ENCODE measurements around the gene SIGLEC6. TPM values are rescaled to one million over a fixed set of nuclear protein-coding genes. Genes with fewer than 3 reads are reported as not detected.

Gene SIGLEC6
- total RNA-seq, 4 donors from 2014 or later = 0.29 to 7.2 (median 0.77) TPM

GRCh38 chr19:51470966-51471365 lies 60.5 kb downstream of the SIGLEC6 start:
- H3K27me3 ChIP-seq = no peaks in the 10 kb centered on the region
- no peak overlapping the region for H3K27ac ChIP-seq
- TF ChIP-seq CTCF (IDR thresholded peaks at IDR 0.05) (no peak), POLR2A (IDR thresholded peaks at IDR 0.05) (no peak)
- intact Hi-C loops (cut with DNase I; ENCODE audit: low total_unique reads) = loop anchor here (10.0 kb wide), 1 partner anchor 184 kb away; no protein-coding TSS in a partner anchor
- no peaks in the 10 kb centered on the region for H3K4me1 ChIP-seq
- H3K9me3 ChIP-seq = no peaks in the 10 kb centered on the region
- no peak overlapping the region for H3K4me3 ChIP-seq
- DNase-seq = no peak
- no peaks in the 10 kb centered on the region for H3K36me3 ChIP-seq

GRCh38 chr19:51469629-51470028 lies 61.8 kb downstream of the SIGLEC6 start:
- H3K36me3 ChIP-seq = no peaks in the 10 kb centered on the region
- H3K4me1 ChIP-seq = no peaks in the 10 kb centered on the region
- intact Hi-C loops (cut with DNase I; ENCODE audit: low total_unique reads) = loop anchor here (10.0 kb wide), 1 partner anchor 185 kb away; no protein-coding TSS in a partner anchor
- H3K27ac ChIP-seq = no peak overlapping the region
- H3K9me3 ChIP-seq = no peaks in the 10 kb centered on the region
- no peak for TF ChIP-seq CTCF (IDR thresholded peaks at IDR 0.05)
- TF ChIP-seq POLR2A (IDR thresholded peaks at IDR 0.05) = no peak
- DNase-seq = no peak
- H3K27me3 ChIP-seq = no peaks in the 10 kb centered on the region
- no peak overlapping the region for H3K4me3 ChIP-seq

- Histone ChIP-seq H3K9me3 (no peaks in the 10 kb centered on the region), H3K36me3 (no peaks in the 10 kb centered on the region), H3K27ac (no peak overlapping the region), H3K4me1 (no peaks in the 10 kb centered on the region), H3K4me3 (no peak overlapping the region), H3K27me3 (no peaks in the 10 kb centered on the region)
- no peak for DNase-seq
- no peak for TF ChIP-seq CTCF (IDR thresholded peaks at IDR 0.05)
- no peak for TF ChIP-seq POLR2A (IDR thresholded peaks at IDR 0.05)
- intact Hi-C loops (cut with DNase I; ENCODE audit: low total_unique reads) = no loop called here
Measured at GRCh38 chr19:51469162-51469561, 62.3 kb downstream of the SIGLEC6 start.

GRCh38 chr19:51468545-51468920 lies 62.9 kb downstream of the SIGLEC6 start:
- Histone ChIP-seq H3K4me3 (no peak overlapping the region), H3K9me3 (no peaks in the 10 kb centered on the region), H3K27ac (no peak overlapping the region), H3K36me3 (no peaks in the 10 kb centered on the region), H3K4me1 (no peaks in the 10 kb centered on the region), H3K27me3 (no peaks in the 10 kb centered on the region)
- no peak for TF ChIP-seq POLR2A (IDR thresholded peaks at IDR 0.05)
- no peak for TF ChIP-seq CTCF (IDR thresholded peaks at IDR 0.05)
- DNase-seq = no peak
- intact Hi-C loops (cut with DNase I; ENCODE audit: low total_unique reads) = no loop called here

- Histone ChIP-seq H3K4me1 (no peaks in the 10 kb centered on the region), H3K27me3 (no peaks in the 10 kb centered on the region), H3K9me3 (no peaks in the 10 kb centered on the region), H3K36me3 (no peaks in the 10 kb centered on the region), H3K27ac (no peak overlapping the region), H3K4me3 (no peak overlapping the region)
- intact Hi-C loops (cut with DNase I; ENCODE audit: low total_unique reads) = no loop called here
- DNase-seq = no peak
- no peak for TF ChIP-seq POLR2A (IDR thresholded peaks at IDR 0.05)
- no peak for TF ChIP-seq CTCF (IDR thresholded peaks at IDR 0.05)
Measured at GRCh38 chr19:51467864-51468544, 63.5 kb downstream of the SIGLEC6 start.

Small RNAs within 50 kb of the gene (small RNA-seq; reads per million reads assigned to genes)
- gene AC020914.3 = not detected

Other genes starting within 250 kb of the SIGLEC6 start
- under 1 TPM in 1 of 4 donors, not detected in 3; 0.28 TPM for gene IGLON5, start 220.0 kb downstream of the SIGLEC6 start, total RNA-seq
- gene VSIG10L, start 189.5 kb downstream of the SIGLEC6 start, total RNA-seq = 1 to 10 TPM in 3 of 4 donors, under 1 TPM in 1; 0.26 to 3.6 (median 1.7) TPM
- gene ETFB, start 165.3 kb downstream of the SIGLEC6 start, total RNA-seq = 10 to 100 TPM; 18.8 to 56.6 (median 32.8) TPM
- gene CLDND2, start 162.7 kb downstream of the SIGLEC6 start, total RNA-seq = 1 to 10 TPM in 1 of 4 donors, not detected in 3; 1.2 TPM
- gene NKG7, start 159.0 kb downstream of the SIGLEC6 start, total RNA-seq = 1 to 10 TPM in 3 of 4 donors, not detected in 1; 1.0 to 3.6 (median 2.9) TPM
- gene LIM2, start 143.7 kb downstream of the SIGLEC6 start, total RNA-seq = not detected
- gene C19orf84, start 141.1 kb downstream of the SIGLEC6 start, total RNA-seq = not detected
- 10 to 100 TPM in 1 of 4 donors, 1 to 10 TPM in 1, under 1 TPM in 2; 0.26 to 11.2 (median 1.1) TPM for gene SIGLEC10, start 114.0 kb downstream of the SIGLEC6 start, total RNA-seq
- gene SIGLEC8, start 73.2 kb downstream of the SIGLEC6 start, total RNA-seq = under 1 TPM in 2 of 4 donors, not detected in 2; 0.21 to 0.34 TPM
- not detected for gene CEACAM18, start 53.1 kb downstream of the SIGLEC6 start, total RNA-seq
- under 1 TPM in 2 of 4 donors, not detected in 2; 0.21 to 0.40 TPM for gene SIGLEC12, start 29.9 kb downstream of the SIGLEC6 start, total RNA-seq
- gene ZNF175, start 39.6 kb upstream of the SIGLEC6 start, total RNA-seq = 10 to 100 TPM in 2 of 4 donors, 1 to 10 TPM in 2; 4.1 to 17.8 (median 9.3) TPM
- gene SIGLEC5, start 98.7 kb upstream of the SIGLEC6 start, total RNA-seq = 1 to 10 TPM in 1 of 4 donors, under 1 TPM in 2, not detected in 1; 0.41 to 6.8 (median 0.85) TPM
- gene SIGLEC14, start 115.2 kb upstream of the SIGLEC6 start, total RNA-seq = 1 to 10 TPM in 2 of 4 donors, under 1 TPM in 1, not detected in 1; 0.69 to 3.5 (median 1.0) TPM
- gene SPACA6, start 161.7 kb upstream of the SIGLEC6 start, total RNA-seq = 100 to 1,000 TPM in 1 of 4 donors, 10 to 100 TPM in 2, 1 to 10 TPM in 1; 9.7 to 112 (median 22.5) TPM
- 1 to 10 TPM in 1 of 4 donors, under 1 TPM in 3; 0.29 to 2.0 (median 0.70) TPM for gene HAS1, start 192.3 kb upstream of the SIGLEC6 start, total RNA-seq
- gene FPR1, start 220.2 kb upstream of the SIGLEC6 start, total RNA-seq = 10 to 100 TPM in 1 of 4 donors, 1 to 10 TPM in 2, under 1 TPM in 1; 0.51 to 58.2 (median 2.1) TPM
- under 1 TPM in 2 of 4 donors, not detected in 2; 0.58 to 0.76 TPM for gene FPR2, start 229.5 kb upstream of the SIGLEC6 start, total RNA-seq

Data from uterus (tissue), 4 donors.